IPS DF 6.9 (cell line): ENCODE results near the gene TTLL7.

Experiments used
- DNase-seq: peaks from one replicate; pipeline ENCODE4 v3.0.0-alpha.2; 2013; ENCODE audit warnings: low read depth, low spot score
- H3K27ac ChIP-seq: one replicate; pipeline ENCODE4 v1.5.1; 2013; ENCODE audit warnings: low read length, control low read depth
- H3K27me3 ChIP-seq: 2 replicates; pipeline ENCODE4 v1.6.1; 2013; ENCODE audit warnings: mild to moderate bottlenecking, low read length; ENCODE audit not compliant: control insufficient read depth, insufficient read depth
- H3K36me3 ChIP-seq: 2 replicates; pipeline ENCODE4 v1.6.1; 2013; ENCODE audit warnings: low read length; ENCODE audit not compliant: control insufficient read depth, insufficient read depth
- H3K4me1 ChIP-seq: 2 replicates; pipeline ENCODE4 v1.6.1; 2013; ENCODE audit warnings: low read length; ENCODE audit not compliant: control insufficient read depth, insufficient read depth
- H3K4me3 ChIP-seq: 2 replicates; pipeline ENCODE4 v1.5.1; 2013; ENCODE audit warnings: mild to moderate bottlenecking, low read length
- H3K9me3 ChIP-seq: 2 replicates; pipeline ENCODE4 v1.6.1; 2013; ENCODE audit warnings: low read length, inconsistent platforms; ENCODE audit not compliant: control insufficient read depth, insufficient read depth
- WGBS: extraction: QIAGEN DNeasy Blood & Tissue Kit; methylation state at CpG from one replicate; pipeline ENCODE4 v1.1.7; 2013; ENCODE audit warnings: mixed read lengths, missing lambda C conversion rate; ENCODE audit not compliant: insufficient read length, insufficient coverage; 5-methylcytosine and 5-hydroxymethylcytosine counted together

Gene TTLL7

GRCh38 chr1:83889707-83890106, 109.2 kb downstream of the TTLL7 start:
- Histone ChIP-seq H3K4me3 (no peak overlapping the region), H3K9me3 (no peaks in the 10 kb centered on the region), H3K27ac (no peak overlapping the region), H3K4me1 (no peaks in the 10 kb centered on the region), H3K27me3 (no peaks in the 10 kb centered on the region), H3K36me3 (no peaks in the 10 kb centered on the region)
- no CpG with 5 or more reads among the region's 2 CpGs for WGBS
- DNase-seq: no peak

- no peaks in the 10 kb centered on the region for H3K4me1 ChIP-seq
- no CpG with 5 or more reads among the region's 3 CpGs for WGBS
- no peak overlapping the region for H3K27ac ChIP-seq
- no peaks in the 10 kb centered on the region for H3K9me3 ChIP-seq
- no peak overlapping the region for H3K4me3 ChIP-seq
- DNase-seq: no peak
- no peaks in the 10 kb centered on the region for H3K27me3 ChIP-seq
- H3K36me3 ChIP-seq: no peaks in the 10 kb centered on the region; the same call in 1 of the 2 replicates
Measured at GRCh38 chr1:83887483-83887882, 111.4 kb downstream of the TTLL7 start.

GRCh38 chr1:83883979-83884378, 115.0 kb downstream of the TTLL7 start:
- H3K4me1 ChIP-seq: no peaks in the 10 kb centered on the region
- no peak for DNase-seq
- H3K27me3 ChIP-seq: no peaks in the 10 kb centered on the region
- no peaks in the 10 kb centered on the region for H3K9me3 ChIP-seq
- no peak overlapping the region for H3K27ac ChIP-seq
- H3K4me3 ChIP-seq: no peak overlapping the region
- no peaks in the 10 kb centered on the region; the same call in 1 of the 2 replicates for H3K36me3 ChIP-seq

GRCh38 chr1:83882906-83883305, 116.0 kb downstream of the TTLL7 start:
- Histone ChIP-seq H3K4me3 (no peak overlapping the region), H3K4me1 (no peaks in the 10 kb centered on the region), H3K9me3 (no peaks in the 10 kb centered on the region), H3K36me3 (no peaks in the 10 kb centered on the region; the same call in 1 of the 2 replicates), H3K27ac (no peak overlapping the region), H3K27me3 (no peaks in the 10 kb centered on the region)
- no CpG with 5 or more reads among the region's 2 CpGs for WGBS
- no peak for DNase-seq

DNA sequence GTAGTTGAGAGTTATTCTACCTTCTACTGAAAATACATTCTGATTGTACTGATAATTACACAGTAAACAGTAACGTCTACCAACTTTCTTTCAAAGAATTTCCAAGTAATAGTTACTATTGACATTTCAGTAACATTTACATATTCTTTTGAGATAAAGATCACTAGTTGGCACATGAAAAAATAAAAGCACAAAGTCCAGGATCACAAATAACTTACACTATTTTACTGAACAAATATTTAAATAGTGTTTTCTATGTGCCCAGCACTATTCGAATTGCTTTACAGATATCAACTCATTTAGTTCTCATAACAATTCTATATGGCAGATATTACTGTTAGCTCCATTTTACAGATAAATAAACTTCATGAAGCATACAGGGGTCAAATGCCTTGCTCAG, 126.4 kb downstream of the TTLL7 start:
- no peak for DNase-seq
- H3K4me3 ChIP-seq: no peak overlapping the region
- H3K4me1 ChIP-seq: no peaks in the 10 kb centered on the region
- no CpG with 5 or more reads among the region's 2 CpGs for WGBS
- no peak overlapping the region for H3K27ac ChIP-seq
- H3K9me3 ChIP-seq: no peaks in the 10 kb centered on the region
- no peaks in the 10 kb centered on the region for H3K27me3 ChIP-seq
- H3K36me3 ChIP-seq: no peaks in the 10 kb centered on the region

GRCh38 chr1:83864991-83865390, 133.9 kb downstream of the TTLL7 start:
- H3K27me3 ChIP-seq: no peaks in the 10 kb centered on the region
- H3K36me3 ChIP-seq: no peaks in the 10 kb centered on the region
- H3K9me3 ChIP-seq: no peaks in the 10 kb centered on the region
- H3K4me3 ChIP-seq: no peak overlapping the region
- no peaks in the 10 kb centered on the region for H3K4me1 ChIP-seq
- DNase-seq: no peak
- WGBS: no CpG with 5 or more reads among the region's 2 CpGs
- no peak overlapping the region for H3K27ac ChIP-seq

DNA sequence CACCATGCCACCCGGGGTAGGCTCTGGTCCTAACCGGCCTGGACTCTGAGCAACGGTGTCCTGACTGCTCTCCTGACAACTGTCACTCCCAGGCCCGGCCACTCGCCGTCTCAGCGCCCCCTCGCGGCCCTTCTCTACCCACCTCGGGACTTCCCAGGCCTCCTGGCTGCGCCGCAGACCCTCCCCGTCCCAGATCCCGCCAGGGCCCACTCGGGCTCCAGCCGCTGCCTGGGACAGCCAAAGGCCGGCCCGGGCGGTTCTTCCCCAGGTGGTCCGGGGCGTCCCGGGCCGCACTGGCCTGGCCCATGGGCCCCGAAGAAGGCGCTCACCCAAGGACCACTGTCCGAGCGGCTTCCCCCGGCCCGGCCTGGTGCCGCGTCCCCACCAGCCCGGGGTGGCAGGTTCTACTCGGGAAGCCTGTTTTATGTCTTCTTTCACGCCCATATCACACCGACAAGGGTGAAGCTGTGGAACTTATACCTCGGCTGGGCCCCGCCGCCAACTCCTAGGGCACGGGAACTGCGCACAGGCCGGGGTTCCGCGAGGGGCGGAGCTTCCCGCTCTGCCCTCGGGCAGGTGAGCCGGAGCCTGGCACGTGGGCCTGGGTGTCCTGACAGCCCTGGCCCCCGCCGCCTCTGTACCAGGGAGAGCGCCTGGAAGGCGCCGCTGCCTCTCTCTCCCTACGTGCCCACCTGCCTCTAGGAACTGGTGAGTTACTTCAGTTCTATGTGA, 138.3 kb downstream of the TTLL7 start:
- H3K4me1 ChIP-seq: no peaks in the 10 kb centered on the region
- no peaks in the 10 kb centered on the region for H3K27me3 ChIP-seq
- no peaks in the 10 kb centered on the region for H3K9me3 ChIP-seq
- peak overlapping the region; percentile 44; the same call in 1 of the 2 replicates for H3K4me3 ChIP-seq
- WGBS: no CpG with 5 or more reads among the region's 54 CpGs
- DNase-seq: peak; percentile 41
- H3K27ac ChIP-seq: no peak overlapping the region
- no peaks in the 10 kb centered on the region for H3K36me3 ChIP-seq

DNA sequence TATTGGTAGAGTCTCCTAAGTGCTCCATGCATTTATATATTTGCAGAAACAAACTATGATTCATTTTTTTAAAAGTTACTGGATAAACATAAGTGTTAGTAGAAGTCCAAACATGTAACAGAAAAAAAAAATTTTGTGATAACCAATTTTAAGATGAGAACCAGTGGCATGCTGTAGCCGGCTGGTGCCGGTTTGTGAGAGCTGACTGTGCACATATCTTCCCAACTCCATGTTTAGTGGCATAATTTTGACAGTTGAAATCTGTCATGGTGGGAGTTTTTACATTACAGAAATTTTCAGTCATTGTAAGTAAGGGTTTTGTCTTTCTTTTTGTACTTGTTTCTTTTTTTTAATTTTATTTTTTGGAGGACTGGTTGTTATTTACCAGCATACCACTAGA, 141.2 kb downstream of the TTLL7 start:
- Histone ChIP-seq H3K9me3 (no peaks in the 10 kb centered on the region), H3K36me3 (no peaks in the 10 kb centered on the region), H3K27me3 (no peaks in the 10 kb centered on the region), H3K4me1 (no peaks in the 10 kb centered on the region), H3K27ac (no peak overlapping the region), H3K4me3 (no peak overlapping the region)
- DNase-seq: no peak
- WGBS: no CpG with 5 or more reads among the region's 2 CpGs

- Histone ChIP-seq H3K27ac (no peak overlapping the region), H3K9me3 (no peaks in the 10 kb centered on the region), H3K36me3 (no peaks in the 10 kb centered on the region), H3K27me3 (no peaks in the 10 kb centered on the region), H3K4me3 (no peak overlapping the region), H3K4me1 (no peaks in the 10 kb centered on the region)
- no peak for DNase-seq
- no CpG with 5 or more reads among the region's 1 CpG for WGBS
Measured at GRCh38 chr1:83857103-83857502, 141.8 kb downstream of the TTLL7 start.

- no peak for DNase-seq
- H3K4me1 ChIP-seq: no peaks in the 10 kb centered on the region
- no peaks in the 10 kb centered on the region for H3K27me3 ChIP-seq
- H3K9me3 ChIP-seq: no peaks in the 10 kb centered on the region
- H3K36me3 ChIP-seq: no peaks in the 10 kb centered on the region
- H3K4me3 ChIP-seq: no peak overlapping the region
- WGBS: no CpG with 5 or more reads among the region's 2 CpGs
- H3K27ac ChIP-seq: no peak overlapping the region
Measured at GRCh38 chr1:83856381-83856780, 142.6 kb downstream of the TTLL7 start.

- H3K27me3 ChIP-seq: no peaks in the 10 kb centered on the region
- H3K27ac ChIP-seq: no peak overlapping the region
- no peaks in the 10 kb centered on the region for H3K4me1 ChIP-seq
- no peak overlapping the region for H3K4me3 ChIP-seq
- no peaks in the 10 kb centered on the region for H3K9me3 ChIP-seq
- WGBS: no CpG with 5 or more reads among the region's 1 CpG
- H3K36me3 ChIP-seq: no peaks in the 10 kb centered on the region
- DNase-seq: no peak
Measured at GRCh38 chr1:83854456-83854855, 144.5 kb downstream of the TTLL7 start.
